GM18511 (cell line): ENCODE results near the gene AQP5.
A peak's percentile ranks its signal among the peaks of the same experiment; 100 is the strongest.

Source experiments
- ATAC-seq: cut with Tn5 transposase; IDR thresholded peaks from one replicate; pipeline ENCODE4 v1.9.1; 2021; ENCODE audit warnings: mild to moderate bottlenecking, moderate library complexity; ENCODE audit not compliant: unreplicated experiment

The AQP5 gene

GRCh38 chr12:49932023-49932422 is 29.6 kb upstream of the AQP5 start:
- no peak for ATAC-seq

GRCh38 chr12:49932533-49933130 is 29.0 kb upstream of the AQP5 start:
- ATAC-seq: no peak

GRCh38 chr12:49933796-49934195 is 27.9 kb upstream of the AQP5 start:
- no peak for ATAC-seq

GRCh38 chr12:49934505-49934904 is 27.2 kb upstream of the AQP5 start:
- no peak for ATAC-seq

GRCh38 chr12:49936925-49937324 is 24.7 kb upstream of the AQP5 start:
- ATAC-seq: no peak

GRCh38 chr12:49937639-49938300 is 23.9 kb upstream of the AQP5 start:
- ATAC-seq: no peak

- no peak for ATAC-seq
These were observed 22.4 kb upstream of the AQP5 start for GRCh38 chr12:49939307-49939706.

GRCh38 chr12:49939707-49940106 is 22.0 kb upstream of the AQP5 start:
- ATAC-seq: no peak

GRCh38 chr12:49941556-49942511 is 19.8 kb upstream of the AQP5 start:
- ATAC-seq: no peak

- ATAC-seq: no peak
These were observed 19.2 kb upstream of the AQP5 start for GRCh38 chr12:49942512-49942893.

- no peak for ATAC-seq
These were observed 18.6 kb upstream of the AQP5 start for GRCh38 chr12:49942921-49943624.

GRCh38 chr12:49943625-49943960 is 18.1 kb upstream of the AQP5 start:
- no peak for ATAC-seq

- no peak for ATAC-seq
These were observed 17.6 kb upstream of the AQP5 start for GRCh38 chr12:49944046-49944445.

GRCh38 chr12:49944718-49945117 is 17.0 kb upstream of the AQP5 start:
- ATAC-seq: no peak

GRCh38 chr12:49945394-49946080 is 16.1 kb upstream of the AQP5 start:
- ATAC-seq: peak; percentile 82

- no peak for ATAC-seq
These were observed 15.6 kb upstream of the AQP5 start for GRCh38 chr12:49946086-49946485.

GRCh38 chr12:49946497-49946896 is 15.2 kb upstream of the AQP5 start:
- ATAC-seq: no peak

- ATAC-seq: no peak
These were observed 14.0 kb upstream of the AQP5 start for GRCh38 chr12:49947593-49948226.

GRCh38 chr12:49948866-49949845 is 12.5 kb upstream of the AQP5 start:
- no peak for ATAC-seq
